Thyroid gland (tissue), 4 donors: Measurements from ENCODE around the gene PTCH1.

ENCODE experiments used
- POLR2A ChIP-seq, 2 donors: fragments of 450-650 bp; IDR thresholded peaks; one replicate each; pipeline ENCODE4 v1.6.1; 2017; ENCODE audit warnings: antibody characterized with exemption in 2 of 2, mild to moderate bottlenecking in 2 of 2, moderate library complexity in 1 of 2
- TF ChIP-seq, protein P1 (sequence below), 6 experiments: fragments of 200-600 bp in 3 of 6; fragments of 450-650 bp in 3 of 6; sonication (generic) in 3 of 6; IDR thresholded peaks; one replicate each; pipeline ENCODE4 v1.5.1; 2016 to 2019; ENCODE audit warnings: antibody characterized with exemption in 6 of 6, mild to moderate bottlenecking in 2 of 6, inconsistent platforms in 1 of 6, moderate library complexity in 1 of 6

DNA sequence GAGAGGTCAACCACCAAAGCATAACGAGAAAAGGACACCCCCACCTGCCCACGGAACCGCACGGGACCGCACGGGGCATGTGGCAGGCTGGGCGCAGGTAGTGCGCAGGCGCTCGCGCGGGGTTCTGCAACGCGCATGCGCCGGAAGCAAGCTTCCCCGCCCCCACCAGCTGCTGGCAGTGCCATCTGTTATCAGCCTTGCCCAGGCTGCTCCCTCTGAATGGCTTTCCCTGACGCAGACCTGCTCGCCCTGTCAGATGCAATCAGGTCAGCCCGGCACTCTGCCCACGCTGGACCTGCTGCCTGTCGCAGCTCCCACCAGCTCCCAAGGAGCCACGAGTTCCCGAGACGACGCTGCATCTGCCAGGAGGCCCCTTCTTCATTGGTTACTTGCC is 22.8 kb downstream of the PTCH1 start:
- TF ChIP-seq, protein P1, sequence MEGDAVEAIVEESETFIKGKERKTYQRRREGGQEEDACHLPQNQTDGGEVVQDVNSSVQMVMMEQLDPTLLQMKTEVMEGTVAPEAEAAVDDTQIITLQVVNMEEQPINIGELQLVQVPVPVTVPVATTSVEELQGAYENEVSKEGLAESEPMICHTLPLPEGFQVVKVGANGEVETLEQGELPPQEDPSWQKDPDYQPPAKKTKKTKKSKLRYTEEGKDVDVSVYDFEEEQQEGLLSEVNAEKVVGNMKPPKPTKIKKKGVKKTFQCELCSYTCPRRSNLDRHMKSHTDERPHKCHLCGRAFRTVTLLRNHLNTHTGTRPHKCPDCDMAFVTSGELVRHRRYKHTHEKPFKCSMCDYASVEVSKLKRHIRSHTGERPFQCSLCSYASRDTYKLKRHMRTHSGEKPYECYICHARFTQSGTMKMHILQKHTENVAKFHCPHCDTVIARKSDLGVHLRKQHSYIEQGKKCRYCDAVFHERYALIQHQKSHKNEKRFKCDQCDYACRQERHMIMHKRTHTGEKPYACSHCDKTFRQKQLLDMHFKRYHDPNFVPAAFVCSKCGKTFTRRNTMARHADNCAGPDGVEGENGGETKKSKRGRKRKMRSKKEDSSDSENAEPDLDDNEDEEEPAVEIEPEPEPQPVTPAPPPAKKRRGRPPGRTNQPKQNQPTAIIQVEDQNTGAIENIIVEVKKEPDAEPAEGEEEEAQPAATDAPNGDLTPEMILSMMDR (IDR thresholded peaks at IDR 0.05): no peak
- TF ChIP-seq POLR2A (IDR thresholded peaks at IDR 0.05): no peak
